ENCODE measurements around the gene SASS6.

Gene SASS6

DNA sequence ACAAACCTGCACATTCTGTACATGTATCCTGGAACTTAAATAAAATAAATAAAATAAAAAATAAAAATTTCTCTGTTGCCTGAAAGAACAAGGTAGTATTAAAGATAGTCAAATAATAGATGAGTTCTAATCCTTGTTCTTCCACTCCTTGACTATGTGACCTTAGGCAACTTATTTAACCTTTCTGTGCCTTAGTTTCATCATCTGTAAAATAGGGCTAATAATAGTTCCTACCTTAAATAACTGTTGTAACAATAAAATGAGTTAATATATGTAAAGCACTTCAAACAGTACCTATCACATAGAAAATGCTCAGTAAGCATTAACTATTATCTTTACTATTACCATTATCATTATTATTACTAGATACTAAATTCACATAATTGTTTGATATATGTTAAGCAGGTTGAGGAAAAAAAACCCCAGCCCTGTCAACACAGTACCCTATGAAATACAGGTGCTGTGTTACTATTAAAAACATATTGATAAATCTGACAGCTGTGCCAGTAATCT is 23.1 kb downstream of the SASS6 start:
- no peak for DNase-seq (ENCODE audit: low read depth)

DNA sequence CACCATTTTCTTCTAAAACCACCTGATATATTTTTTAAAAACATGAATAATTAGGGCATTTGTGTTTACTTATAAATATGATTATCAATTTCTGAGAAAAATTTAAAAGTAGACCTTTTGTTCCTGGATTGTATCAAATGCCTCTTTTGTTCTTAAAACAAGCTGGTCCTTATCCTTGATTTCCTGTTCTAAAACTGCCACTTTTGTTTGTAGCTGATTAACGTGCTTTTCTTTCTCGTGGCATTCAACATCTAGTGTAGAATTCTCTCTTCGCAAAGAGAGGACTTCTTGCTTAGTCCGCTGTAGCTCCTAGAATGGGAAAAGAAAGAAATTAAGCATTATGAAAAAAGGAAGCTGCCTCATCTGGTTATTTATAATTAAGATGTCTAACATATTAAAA is 25.0 kb downstream of the SASS6 start:
- no peak for DNase-seq (ENCODE audit: low read depth)

DNA sequence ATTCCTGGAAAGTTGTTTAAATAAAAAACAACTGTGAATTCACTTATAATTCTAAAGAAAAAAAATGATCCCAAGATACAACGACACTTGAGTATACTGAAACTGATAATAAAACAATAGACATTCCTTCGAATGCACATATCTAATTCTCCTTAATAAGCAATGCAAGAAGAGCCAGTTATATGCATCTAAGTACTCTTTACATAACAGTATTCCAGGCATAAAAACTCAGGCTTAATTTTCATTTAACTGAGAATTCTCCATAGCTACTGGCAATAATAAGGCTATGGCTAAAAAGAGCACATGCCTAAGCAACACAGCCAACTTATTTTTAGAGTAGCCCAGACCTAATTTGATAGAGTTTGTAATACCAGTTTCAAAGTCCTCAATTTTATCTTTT is 31.2 kb downstream of the SASS6 start:
- no peak for DNase-seq (ENCODE audit: low read depth)

DNA sequence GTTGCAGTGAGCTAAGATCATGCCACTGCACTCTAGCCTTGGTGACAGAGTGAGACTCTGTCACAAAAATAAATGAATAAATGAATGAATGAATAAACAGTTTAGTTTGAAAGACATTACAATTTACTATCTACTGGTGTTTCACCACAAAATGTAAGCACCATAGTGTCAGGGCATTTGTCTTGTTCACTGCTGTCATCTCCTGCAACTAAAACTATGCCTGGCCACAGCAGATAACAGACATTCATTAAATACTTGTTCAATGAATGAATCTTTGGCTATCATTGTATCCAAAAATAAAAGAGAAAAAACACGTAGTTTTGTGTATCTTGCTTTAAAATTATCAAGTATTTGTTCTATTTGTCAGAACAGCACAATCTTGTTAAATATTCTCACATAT is 32.5 kb downstream of the SASS6 start:
- no peak for DNase-seq (ENCODE audit: low read depth)

DNA sequence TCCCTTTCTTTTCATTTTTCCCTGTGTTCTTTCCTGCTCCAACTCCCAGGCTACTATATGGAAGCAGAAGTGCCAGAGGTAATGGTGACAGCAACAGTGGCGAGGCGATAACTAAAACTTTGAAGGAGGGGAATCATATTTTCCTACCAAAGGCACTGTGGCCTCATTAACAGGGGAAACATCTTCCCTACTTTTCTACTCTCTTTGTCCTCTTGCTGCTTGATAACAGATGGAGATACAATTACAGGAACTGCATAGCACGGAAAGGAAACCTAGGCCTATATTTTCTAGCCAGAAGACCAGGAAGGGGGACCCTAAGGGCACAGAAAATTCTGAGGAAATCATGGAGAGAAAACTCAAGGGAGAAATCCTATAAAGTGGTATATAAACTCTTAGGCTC is 42.3 kb downstream of the SASS6 start:
- DNase-seq (ENCODE audit: low read depth) = no peak

DNA sequence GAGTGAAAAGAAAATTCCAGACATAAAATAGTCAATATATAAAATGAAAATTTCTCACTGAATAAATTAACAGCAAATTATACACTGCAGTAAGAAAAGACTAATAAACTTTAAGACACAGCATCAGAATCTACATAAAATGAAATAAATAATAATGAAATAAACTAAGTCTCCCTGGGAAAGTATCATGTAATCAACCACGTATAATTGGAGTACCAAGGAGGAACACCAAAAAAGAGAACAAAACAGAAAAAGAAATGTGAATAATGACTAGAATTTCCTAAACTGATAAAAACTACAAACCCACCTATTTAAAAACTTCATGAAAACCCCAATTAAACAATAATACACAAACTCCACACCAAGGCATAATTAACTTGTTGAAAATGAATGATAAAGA is 43.6 kb downstream of the SASS6 start:
- DNase-seq (ENCODE audit: low read depth) = no peak

DNA sequence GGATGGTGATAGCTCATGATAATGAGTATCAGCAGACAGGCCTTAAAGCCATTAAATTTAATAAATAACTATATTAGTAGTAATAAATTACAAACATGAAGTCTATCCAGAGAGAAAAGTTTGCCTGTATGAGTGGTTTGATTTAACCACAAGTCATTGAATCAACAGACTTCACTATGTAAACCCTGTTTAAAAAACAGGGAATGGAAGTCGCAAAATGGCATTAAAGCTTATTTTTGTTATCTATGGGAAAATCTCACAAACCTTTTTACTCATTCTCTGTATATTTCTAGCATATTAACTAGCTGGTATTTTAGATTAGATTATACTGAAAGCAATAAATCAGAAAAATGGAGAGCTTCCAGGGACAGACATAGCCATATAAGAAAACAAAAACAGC is 45.3 kb downstream of the SASS6 start:
- no peak for DNase-seq (ENCODE audit: low read depth)

DNA sequence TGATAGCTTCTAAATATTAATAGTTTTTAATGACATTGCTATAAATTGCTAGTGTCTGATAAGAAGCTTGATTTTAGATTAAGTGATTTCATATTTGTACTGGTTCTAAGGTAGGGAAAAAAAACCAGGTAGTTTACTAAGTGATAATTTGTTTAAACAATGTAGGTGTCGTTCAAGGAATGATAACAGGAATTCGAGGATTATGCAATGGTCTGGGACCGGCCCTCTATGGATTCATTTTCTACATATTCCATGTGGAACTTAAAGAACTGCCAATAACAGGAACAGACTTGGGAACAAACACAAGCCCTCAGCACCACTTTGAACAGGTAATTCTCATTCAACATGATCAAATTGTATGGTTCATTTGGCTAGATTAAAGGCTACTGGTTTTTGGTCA is 52.4 kb downstream of the SASS6 start:
- no peak for DNase-seq (ENCODE audit: low read depth)

DNA sequence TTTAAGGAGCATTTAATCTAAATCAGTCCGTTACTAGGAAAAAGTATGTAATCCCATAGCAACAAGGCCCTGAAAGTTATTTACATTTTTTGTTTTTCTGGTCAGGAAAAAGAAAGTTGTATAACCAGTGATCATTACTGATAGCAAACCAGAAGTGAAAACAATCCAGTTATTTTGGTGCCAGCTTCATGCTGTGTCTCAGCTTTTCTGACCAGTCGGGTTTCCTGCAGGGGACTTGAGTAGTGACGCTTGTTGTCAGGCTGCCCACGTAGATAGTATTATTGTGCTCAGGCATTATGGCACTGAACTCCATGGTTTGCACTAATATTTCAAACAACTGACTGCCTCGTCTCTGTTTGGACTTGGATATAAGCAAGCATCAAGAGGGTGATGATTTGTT is 55.2 kb downstream of the SASS6 start:
- DNase-seq (ENCODE audit: low read depth) = no peak

DNA sequence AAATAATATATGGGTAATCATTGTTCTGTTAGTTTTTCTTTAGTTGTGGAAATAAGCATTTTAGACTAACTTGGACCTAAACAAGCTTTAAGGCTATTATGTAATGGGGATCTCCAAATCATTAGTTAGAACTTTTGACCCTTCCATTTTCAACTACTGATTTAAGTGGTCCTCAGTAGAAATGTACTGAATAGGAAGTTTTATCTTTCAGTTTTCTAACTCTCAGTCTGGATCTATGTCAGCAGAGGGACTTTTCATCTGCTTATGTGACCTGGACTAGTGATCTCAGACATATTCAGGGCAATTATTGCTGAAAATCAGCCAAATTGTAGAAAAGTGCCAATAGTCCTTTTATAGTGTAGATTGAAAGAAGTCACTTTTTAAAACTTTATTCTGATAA is 56.0 kb downstream of the SASS6 start:
- no peak for DNase-seq (ENCODE audit: low read depth)

DNA sequence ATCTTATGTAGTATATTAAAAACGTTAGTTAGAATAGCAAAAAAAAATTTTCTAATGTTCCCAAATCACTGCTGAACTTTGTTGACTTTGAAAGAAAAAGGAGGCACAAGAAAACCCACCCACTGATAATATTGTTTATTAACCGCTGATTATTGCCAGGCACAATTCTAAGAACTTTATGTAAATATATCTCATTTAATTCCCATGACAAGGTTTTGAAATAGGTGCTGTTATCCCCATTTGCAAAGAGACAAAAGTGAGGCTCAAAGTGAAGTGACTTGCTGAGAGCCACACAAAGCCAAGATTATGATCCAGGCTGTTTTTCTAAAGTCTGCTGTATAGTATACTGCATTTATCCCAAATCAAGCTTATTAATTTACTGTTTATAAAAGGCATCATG is 56.4 kb downstream of the SASS6 start:
- no peak for DNase-seq (ENCODE audit: low read depth)

DNA sequence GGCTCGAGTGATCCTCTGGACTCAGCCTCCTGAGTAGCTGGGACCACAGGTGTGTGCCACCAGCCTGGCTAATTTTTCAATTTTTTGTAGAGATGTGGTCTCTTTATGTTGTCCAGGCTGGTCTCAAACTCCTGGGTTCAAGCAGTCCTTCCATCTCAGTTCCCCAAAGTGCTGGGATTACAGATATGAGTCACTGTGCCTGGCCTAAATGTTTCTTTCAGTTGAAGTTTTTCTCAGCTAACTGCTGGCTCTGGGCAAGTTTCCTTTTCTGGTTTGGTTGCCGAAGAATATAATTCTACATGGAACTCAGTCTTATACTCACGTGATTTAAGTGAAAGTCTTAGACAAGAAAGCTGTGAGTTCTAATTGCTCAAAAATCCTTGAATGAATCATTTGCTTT is 57.0 kb downstream of the SASS6 start:
- no peak for DNase-seq (ENCODE audit: low read depth)

DNA sequence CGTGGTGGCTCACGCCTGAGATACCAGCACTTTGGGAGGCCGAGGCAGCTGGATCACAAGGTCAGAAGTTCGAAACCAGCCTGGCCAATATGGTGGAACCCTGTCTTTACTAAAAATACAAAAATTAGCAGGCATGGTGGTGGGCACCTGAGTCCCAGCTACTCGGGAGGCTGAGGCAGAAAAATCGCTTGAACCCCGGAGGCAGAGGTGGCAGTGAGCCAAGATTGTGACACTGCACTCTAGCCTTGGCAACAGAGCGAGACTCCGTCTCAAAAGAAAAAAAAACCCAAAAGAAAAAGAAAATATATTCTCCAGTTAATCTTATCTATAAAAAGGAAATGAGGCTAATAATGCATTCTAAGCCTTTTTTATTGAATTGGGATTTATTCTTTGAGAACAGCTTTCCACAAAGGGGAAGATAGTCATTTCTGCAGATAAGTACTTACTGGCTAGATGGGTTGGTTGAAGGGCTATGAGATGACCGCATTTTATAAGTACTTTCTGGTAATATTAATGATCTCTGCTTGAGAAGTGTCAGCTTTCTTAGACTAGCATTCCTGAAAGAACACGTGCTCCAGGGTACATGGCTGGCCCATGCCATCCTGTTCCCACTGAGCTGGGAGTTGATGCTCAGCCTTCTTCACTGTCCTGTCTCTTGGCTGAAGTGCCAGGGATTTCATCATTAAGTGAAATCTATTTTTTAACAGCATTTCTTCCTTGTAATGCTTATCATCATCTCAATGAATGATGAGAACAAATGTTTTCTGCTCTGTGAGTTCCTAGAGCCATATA is 57.9 kb downstream of the SASS6 start:
- DNase-seq (ENCODE audit: low read depth) = no peak

DNA sequence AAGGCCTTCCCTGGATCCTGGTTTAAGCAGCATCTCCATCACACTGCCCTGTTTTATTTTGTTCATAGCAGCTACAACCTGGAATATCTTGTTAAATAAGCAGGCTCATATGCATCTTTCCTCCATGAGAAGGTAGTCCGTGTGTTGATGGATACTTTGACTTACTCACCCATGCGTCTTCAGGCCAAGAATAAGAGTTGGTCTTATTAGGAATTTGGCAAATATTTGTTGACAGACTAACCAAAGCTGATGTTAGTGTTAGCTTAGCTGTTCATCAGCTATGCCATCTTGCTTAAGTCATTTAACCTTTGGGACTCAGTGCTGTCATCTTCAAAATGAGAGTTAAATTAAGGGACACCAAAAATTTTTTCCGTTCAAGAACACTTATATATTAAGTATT is 59.2 kb downstream of the SASS6 start:
- DNase-seq (ENCODE audit: low read depth) = no peak

DNA sequence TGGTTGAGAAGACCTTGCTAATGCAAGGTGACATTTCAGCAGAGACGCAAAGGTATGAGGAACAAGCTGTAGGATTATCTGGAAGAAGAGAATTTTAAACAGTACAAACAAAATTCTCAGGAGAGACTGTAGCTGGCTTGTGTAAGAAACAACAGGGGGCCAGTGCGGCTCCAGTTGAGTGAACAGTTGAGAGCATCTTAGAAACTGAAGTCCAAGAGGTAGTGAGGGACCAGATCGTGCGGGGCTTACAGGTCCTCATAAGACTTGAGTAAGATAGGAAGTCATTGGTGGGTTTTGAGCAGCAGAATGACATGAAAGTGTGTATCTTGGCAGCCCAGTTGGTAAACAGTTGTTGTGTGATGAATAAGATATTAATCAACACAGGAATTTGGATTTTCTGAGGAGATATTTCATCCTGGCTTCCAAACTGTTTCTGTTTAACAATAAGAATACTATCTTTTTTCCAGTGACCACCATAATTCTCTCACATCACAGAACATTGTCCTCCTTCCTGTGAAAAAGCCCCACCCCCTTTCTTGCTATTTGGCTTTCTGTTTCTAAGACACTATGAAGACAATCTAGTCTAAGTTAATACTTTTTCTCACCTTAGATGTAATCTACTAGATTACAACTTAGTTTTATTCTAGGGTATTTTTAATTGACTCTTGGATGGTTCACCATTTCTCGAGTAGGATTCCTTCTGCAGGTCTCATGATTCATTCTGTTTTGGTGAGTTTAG is 62.4 kb downstream of the SASS6 start:
- no peak for DNase-seq (ENCODE audit: low read depth)

DNA sequence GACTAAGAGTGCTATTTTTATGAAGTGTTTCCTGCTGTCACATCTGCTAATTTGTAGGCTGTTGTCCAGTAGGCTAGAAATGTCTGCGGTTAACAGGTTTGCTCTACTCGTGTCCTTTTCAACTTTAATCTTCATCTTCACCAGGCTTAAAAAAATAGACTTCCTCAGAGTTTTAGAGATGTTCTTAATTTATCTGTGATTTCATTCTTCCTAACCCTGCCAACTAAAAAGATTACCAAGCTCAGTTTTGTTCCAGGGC is 66.8 kb downstream of the SASS6 start:
- no peak for DNase-seq (ENCODE audit: low read depth)

DNA sequence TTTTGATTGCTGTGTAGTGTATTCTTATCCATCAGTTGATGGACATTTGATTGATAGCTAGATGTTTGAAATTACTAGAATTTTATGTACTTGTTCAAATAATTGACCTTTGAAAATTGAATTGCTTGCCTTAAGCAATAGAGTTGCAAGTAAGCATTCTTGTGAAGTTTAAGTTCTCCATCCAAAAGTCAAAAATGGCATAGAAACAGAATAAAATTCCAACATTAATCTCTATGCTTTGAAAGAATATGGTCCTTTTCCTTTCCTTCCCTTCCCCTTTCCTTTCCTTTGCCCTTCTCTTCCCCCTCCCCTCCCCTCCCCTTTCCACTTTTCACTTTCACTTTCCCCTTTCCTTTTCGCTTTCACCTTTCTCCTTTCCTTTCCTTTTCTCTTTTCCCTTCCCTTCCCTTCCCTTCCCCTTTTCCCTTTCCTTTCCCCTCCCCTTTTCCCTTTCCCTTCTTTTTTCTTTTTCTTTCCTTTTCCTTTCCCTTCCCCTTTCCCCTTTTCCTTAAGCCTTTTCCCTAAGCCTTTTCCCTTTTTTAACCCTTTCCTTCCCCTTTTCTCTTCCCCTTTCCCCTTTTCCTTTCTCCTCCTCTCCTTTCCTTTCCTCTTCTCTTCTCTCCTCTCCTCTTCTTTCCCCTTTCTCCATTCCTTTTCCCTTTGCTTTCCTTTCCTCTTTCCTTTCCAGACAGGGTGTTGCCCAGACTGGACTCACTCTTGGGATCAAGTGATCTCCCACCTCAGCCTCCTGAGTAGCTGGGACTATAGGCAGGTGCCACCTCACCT is 67.4 kb downstream of the SASS6 start:
- DNase-seq (ENCODE audit: low read depth) = no peak

DNA sequence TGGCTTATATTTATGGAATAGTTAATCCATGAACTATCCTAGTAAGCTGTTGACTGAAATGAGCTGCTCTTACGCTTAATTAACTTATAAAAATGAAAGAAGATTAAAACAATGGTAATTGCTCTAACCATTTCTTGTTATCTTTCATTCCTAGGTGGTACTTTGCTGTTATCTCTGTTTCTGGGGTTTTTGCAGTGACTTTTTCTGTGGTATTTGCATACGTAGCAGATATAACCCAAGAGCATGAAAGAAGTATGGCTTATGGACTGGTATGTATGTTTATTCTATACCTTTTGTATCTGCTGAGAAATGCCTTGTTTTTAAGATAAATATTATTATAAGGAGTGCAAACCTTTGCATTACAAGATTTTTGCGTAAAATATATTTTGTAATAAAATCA is 71.0 kb downstream of the SASS6 start:
- DNase-seq (ENCODE audit: low read depth) = no peak

DNA sequence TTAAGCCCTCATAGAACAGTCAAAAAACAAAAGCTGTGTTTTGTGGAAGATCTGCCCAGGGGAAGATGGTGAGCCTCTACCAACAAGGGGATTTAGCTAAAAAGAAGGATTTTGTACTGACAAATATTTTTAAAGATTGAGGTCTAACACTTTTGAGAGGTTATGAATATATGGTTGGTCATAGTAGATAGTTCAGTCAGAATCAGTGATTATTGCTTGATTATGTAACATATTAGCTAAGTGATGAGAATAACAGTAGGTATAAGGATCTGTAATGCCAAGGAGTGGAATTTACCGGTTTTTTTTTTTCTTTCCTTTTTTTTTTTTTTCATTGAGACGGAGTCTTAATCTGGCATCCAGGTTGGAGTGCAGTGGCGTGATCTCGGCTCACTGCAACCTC is 79.0 kb downstream of the SASS6 start:
- DNase-seq (ENCODE audit: low read depth) = no peak

DNA sequence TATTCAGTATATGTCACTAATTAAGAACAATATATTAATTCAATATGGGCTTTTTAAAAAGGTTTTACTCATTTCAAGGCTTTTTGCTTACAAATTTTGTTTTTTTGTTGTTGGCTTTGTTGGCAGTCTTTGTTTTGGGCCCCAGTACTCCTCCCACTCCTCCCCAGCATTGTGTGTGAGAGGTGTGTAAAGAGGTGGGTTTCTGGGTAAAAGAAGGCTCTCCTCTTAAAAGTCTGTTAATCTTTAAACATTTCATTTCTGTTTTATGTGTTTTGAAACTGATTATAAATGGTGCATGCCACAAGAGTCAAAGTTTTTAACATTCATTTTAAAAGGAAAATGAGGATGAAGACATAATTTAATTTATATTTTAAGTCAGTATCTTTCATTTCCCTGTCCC is 79.6 kb downstream of the SASS6 start:
- DNase-seq (ENCODE audit: low read depth) = no peak

DNA sequence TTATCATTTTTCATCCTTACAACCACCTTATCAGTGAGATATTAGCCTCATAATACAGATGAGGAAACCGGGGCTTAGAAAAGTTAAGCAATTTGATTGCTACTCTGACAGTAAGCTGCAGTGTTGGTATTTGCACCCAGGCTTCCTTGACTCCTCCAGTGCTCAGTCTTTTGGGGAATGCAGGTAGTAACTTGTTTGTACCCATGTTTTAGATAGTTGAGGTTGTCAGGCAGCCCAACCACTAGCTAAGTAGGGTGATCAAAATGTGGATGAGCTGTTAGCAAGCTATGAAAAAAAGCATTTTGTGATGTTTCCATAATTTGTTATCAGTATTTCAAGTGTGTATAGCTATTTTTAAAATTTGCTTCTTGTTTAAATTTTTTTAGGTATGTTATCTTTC is 80.8 kb downstream of the SASS6 start:
- DNase-seq (ENCODE audit: low read depth) = no peak

DNA sequence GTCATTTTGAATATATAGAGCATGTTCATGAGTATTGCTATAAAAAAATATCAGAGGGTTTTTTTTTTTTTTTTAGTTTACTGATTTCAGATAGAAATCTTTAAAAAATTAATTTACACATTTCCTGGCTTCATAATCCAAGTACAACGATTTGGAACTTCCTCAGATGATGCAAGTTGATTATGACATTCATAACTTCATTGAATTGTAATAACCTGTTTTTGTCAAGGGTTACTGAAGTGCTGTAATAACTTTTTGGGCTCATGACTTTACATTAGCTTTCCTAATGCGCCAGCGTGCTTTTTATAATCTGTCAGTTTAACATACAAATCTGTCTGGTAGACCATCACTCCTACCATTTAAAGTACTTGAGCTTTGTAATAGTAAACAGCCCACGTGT is 81.3 kb downstream of the SASS6 start:
- DNase-seq (ENCODE audit: low read depth) = no peak

DNA sequence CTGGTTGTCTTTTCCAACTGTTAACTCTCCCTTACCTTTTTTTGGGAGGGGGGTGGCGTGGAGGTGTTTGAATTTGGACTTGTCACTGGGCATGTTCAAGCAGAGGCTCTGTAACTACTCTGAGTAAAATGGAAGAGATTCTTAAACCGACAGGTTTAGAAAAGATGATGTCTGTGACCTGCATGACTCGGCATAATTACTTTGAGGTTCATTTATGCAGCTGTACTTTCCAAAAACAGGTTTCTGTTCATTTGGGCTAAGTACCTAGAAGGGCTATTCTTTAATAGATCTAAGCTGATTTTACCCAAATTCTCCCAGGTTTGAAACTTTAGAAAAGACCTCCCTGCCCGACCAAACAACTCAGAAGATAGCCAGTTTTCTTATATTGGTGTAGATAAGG is 82.6 kb downstream of the SASS6 start:
- no peak for DNase-seq (ENCODE audit: low read depth)

Data from GM04504 (cell line).